GM08714 (cell line): ENCODE data around the gene PEG3.
"Not testable (repeated sequence)": the region's sequence is repeated elsewhere in the genome, so short reads cannot be mapped to it uniquely, and the experiment has no call there.

ENCODE experiments used
- H3K4me3 ChIP-seq: fragments of 200-500 bp; sonication (Bioruptor generic); 2 replicates; pipeline ENCODE4 v1.5.1; 2014; ENCODE audit warnings: mild to moderate bottlenecking, low read length, inconsistent platforms
- ZNF274 ChIP-seq: IDR thresholded peaks from 2 replicates; pipeline ENCODE4 v1.6.1; 2012; ENCODE audit warnings: mild to moderate bottlenecking, low read depth, low read length

PEG3 gene

DNA sequence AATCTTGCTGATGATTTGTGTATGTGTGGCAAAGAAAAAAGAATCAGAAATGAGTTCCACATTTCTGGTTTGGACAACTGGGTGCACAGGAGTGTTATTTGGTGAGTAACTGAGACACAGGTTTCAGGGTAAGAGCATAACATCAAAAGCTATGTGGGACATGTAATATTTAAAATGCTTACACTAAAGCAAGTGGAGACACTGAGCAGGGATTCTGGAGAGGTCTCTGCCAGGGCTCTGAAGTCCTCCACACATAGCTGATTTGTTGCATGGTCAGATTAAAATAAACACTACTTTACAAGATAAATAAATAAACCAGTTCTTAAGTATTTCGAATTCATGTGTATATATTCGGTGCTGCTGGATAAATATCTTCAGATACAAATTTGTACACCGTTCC lies 16.3 kb upstream of the PEG3 start:
- H3K4me3 ChIP-seq: no peak overlapping the region
- no peak for TF ChIP-seq ZNF274

- H3K4me3 ChIP-seq: not testable (repeated sequence)
Observed at GRCh38 chr19:56852361-56852760, 11.8 kb upstream of the PEG3 start.

DNA sequence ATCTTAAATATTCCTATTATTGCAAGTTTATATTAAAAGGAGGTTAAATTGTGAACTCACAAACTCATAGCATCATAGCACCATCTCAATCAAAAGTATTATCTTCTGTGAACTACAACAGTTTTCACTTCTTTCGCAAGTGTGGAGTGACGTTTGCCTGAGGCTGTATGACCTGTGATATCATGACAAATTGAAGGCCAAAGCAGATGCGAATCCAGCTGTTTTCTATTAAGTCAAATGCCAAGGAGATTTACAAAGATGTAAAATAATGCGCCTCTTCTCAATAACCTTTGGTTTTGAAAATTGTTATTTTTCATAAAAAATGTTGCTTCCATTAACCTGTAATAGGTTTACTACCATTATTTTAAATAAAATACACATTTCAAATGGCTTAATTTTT lies 7.6 kb upstream of the PEG3 start:
- no peak for TF ChIP-seq ZNF274
- H3K4me3 ChIP-seq: no peak overlapping the region

DNA sequence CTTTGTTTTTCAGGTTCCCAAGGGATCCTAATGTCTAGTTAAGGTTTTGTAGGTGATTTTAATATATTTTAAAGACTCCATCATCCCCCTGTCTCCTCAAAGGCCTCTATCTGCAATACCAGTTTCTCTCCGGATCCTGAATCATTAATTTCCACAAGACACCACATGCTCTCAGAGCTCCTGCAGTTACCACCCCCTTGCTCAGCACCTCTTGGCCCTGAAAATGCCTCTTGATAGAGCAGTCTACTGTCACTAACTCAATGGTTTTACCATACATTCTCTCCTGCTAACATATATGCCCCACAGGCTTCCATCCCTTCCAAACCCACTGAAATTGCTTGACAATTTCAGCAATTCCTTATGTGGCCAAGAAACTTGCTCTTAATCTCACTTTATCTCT lies 1.9 kb upstream of the PEG3 start:
- no peak for TF ChIP-seq ZNF274
- no peak overlapping the region for H3K4me3 ChIP-seq

GRCh38 chr19:56841193-56841543 lies 642 bp upstream of the PEG3 start:
- no peak overlapping the region for H3K4me3 ChIP-seq
- TF ChIP-seq ZNF274: no peak

DNA sequence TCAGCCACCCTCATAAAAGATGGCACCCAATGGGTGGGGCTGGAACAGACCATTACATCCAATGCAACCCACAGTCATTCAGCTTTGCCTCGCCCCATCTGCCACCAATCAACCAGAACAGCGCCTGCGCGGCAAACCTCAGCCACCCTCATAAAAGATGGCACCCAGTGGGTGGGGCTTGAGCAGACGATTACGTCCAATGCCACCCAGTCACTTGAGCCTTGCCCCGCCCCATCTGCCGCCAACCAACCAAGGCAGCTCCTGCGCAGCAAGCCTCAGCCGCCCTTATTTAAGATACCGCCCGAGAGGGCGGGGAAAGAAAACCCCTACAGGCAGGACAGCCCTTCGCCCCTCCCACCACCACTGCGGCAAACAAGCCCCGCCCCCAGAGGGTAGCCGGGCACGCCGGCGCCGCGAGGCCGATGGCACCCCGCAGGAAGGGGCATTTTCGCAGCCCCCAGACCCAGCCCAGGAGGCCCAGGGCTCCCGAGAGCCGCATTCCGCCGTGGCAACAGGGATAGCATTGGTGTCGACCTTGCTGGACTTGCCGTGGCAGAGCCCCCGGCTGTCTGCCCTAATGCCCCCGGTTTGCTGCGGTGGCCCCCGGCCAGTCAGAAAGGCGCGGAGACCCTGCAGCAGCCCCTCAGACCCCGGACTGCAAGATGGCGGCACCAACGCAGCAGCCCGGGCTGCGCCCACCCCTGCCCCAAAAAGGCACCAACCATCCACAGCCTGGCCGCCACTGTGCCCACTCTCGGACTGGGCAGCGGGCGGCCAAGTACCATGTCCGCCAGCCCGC lies 675 bp downstream of the PEG3 start:
- peak overlapping the region; percentile 24; the same call in 1 of the 2 replicates for H3K4me3 ChIP-seq
- no peak for TF ChIP-seq ZNF274

GRCh38 chr19:56838909-56839651 lies 1.4 kb downstream of the PEG3 start:
- TF ChIP-seq ZNF274: no peak
- H3K4me3 ChIP-seq: no peak overlapping the region; the same call in 1 of the 2 replicates

GRCh38 chr19:56838024-56838908 lies 2.3 kb downstream of the PEG3 start:
- peak overlapping the region; percentile 48; the same call in 1 of the 2 replicates for H3K4me3 ChIP-seq
- TF ChIP-seq ZNF274: no peak

DNA sequence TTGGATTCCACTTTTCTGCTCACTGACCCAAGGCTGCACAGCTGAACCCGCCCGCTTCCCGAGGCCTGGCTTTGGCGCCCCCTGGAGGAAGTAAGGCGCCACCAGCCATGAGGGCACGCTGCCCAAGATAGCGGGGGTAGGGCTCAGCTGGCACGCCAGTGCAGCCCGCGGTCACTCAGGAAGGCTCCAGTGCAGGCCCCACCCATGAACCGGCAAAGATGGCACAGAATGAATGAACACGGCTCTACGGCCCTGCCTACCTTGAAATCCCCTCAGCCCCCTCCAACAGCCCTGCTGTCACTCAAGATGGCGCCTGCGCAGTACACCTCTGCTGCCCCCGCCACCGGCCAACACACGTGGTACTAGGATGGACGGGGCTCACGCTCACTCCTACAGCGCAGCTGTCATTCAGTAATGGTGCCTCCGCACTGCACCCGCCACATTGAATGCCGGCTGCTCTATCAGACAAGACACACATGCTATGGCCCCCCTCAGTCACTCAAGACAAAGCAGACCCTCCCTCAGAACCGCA lies 3.0 kb downstream of the PEG3 start:
- TF ChIP-seq ZNF274: no peak
- H3K4me3 ChIP-seq: peak overlapping the region; percentile 33; the same call in 1 of the 2 replicates

GRCh38 chr19:56837004-56837403 lies 3.5 kb downstream of the PEG3 start:
- TF ChIP-seq ZNF274: no peak
- peak overlapping the region; percentile 33; the same call in 1 of the 2 replicates for H3K4me3 ChIP-seq

- H3K4me3 ChIP-seq: no peak overlapping the region
- no peak for TF ChIP-seq ZNF274
Observed at GRCh38 chr19:56836059-56836458, 4.5 kb downstream of the PEG3 start.

- TF ChIP-seq ZNF274: no peak
- no peak overlapping the region for H3K4me3 ChIP-seq
Observed at GRCh38 chr19:56835401-56835800, 5.1 kb downstream of the PEG3 start.

DNA sequence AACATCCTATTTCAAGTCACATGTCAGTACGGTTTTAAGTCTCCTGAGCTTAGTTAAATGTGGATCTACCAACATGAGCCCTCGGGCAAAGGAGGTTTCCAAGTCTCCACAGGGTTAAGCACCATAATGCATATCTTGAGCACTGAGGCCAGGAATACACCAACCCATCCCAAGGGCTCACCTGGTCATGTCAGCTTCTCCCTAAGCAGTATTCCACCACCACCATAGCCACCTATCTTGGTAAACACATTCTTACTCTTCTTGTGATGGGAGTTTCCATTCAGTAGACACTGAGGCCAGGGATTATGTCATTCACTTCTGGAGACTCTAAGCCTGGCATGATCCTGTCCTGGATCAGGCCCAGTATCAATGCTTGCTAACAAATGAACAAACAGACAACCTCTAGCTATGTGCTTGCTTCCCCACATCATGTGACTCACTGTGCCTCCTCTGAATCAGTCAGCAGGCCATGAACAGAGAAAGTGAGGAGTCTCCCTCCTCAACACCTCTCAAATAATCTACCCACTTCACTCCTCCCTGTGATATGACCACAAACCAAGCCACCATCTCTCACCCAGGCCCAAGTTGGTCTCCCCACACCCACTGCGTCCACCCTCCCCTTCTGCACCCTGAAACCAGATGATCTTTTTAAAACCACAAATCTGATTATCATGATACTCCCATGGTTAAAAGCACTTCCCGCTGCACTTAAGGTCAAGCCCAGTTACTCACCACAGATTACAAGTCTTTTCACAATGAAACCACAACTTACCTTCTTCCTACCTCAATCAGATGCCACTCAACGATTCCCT lies 5.8 kb downstream of the PEG3 start:
- TF ChIP-seq ZNF274: no peak
- no peak overlapping the region for H3K4me3 ChIP-seq
